Stimulated activated CD4-positive, alpha-beta T cell treated with anti-CD3 and anti-CD28 coated beads, Interleukin-12 subunit alpha, Interleukin-12 subunit beta, amount 100 ng/mL, for 24 hours (primary cell): Measurements from ENCODE around the gene KCNAB2.

Source experiments
- DNase-seq, 2 experiments: peaks; one replicate each; pipeline ENCODE4 v3.0.0-alpha.2; 2020; ENCODE audit warnings: low read depth in 2 of 2

The KCNAB2 gene

DNA sequence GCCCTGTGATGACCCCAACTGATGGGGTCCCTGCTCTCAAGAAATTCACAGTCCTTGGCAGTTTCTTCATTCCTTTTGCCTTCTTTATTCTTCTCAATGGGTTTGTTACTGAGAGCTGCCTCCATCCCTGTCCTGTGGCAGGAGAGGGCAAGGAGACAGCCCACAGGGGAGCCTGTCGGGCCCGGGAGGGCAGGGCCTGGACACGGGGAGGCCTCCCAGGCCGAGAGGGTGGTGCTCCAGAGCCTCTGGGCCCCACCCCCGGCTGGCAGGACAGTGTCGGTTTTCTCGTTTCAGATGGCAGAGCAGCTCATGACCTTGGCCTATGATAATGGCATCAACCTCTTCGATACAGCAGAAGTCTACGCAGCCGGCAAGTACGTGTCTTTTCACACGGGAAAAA lies 36.2 kb downstream of the KCNAB2 start:
- DNase-seq = no peak

DNA sequence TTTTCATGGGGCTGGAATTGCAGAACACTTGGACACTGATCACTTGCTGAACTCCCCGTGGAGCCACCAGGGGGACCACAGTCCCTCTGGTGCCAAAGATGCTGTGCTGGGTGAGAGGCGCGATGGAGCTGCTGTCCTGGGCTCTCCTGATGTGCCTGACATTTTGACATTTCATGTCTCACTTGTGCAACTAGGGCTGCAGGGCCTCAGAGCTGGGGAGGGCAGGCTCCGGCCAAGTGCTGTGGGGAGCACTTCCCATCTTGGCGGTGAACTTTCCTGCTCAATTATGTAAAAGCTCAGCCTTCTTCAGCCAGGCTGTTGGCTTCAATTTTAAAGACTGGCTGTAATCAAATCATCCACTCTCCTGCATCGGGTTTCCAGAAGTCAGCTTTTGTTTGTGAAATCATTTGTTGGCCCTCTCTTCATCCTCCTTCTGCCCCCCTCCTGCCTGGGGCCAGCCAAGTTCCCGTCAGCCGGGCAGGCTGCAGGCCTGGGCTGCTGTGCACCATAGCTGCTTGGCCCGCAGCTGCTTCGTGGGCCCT lies 36.8 kb downstream of the KCNAB2 start:
- DNase-seq = no peak

DNA sequence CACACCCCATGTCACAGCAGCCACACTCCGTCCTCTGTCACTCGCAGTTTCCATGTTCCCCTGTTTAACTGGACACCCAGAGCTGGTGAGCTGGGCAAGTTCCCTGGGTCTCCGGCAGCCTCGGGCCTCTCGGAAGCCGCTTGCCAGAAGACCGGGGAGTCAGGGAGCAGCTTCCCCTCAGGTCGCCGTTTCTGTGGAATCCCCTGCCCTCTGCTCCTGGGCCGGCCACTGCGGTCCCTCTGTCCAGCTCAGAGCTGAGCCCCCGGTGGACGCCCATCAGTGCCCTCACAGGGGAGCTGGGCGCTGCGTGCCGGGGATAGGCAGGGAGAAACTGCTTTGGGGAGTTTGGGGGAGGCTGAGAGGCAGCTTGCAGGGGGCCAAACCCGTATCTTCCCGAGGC lies 37.7 kb downstream of the KCNAB2 start:
- DNase-seq = no peak

DNA sequence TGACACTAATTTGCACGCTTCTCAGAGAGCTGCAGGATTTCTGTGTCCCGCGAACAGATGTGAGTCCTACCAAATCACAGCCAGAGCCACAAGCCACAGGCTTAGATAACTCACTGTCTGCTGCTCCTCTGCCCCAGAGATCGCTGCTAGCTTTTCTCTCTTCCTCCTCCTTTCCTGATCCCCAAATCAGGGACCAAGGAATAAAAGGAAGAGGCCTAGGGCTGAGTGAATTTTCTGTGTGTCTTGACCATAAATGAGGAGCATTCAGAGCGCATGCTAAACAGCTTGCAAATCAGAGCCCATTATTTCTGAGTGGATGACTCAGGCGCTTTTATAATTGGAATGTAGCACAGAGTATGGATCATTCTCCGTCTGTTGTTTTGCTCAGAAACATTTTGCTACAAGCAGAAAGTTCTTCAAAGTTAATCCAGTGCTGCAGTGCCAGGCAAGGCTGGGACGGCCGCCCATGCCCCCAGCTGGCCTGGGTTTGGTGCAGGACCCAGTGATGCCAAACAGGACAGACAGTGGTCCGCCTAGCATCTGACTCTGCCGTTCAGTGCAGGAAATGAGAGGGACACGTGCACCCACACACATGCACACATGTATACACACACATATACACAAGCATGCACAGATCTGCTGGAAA lies 38.2 kb downstream of the KCNAB2 start:
- DNase-seq = no peak

DNA sequence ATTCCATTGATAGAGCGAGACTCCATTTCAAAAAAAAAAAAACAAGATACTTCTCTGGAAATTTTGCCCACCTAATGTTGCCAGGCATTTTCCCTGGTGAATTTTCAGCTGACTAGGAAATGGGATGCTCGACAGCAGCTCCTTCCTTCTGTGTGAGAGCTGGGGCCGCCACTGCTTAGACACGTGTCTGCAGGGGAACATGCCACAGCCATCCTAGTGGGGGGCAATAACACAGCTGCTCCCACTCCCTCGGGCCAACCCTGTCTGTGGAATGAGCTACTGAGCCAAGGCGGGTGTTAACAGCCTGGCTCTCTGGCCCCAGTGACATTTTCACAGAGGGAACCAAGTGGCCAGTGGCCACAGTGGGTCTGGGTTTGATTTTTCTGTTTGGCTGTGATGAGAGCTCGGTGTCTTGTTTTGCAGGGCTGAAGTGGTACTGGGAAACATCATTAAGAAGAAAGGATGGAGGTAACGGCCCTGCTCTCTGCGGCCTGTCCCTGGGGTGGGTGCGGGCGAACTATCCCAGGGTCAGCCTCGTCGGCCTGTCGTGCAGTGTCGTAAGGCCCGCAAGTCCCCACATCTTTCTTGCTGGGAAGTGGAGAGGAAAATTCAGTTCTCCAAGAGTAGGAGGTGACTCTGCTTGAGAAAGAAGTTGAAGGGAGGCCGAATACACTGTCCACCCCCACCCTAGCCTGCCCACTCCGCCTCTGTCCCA lies 39.2 kb downstream of the KCNAB2 start:
- DNase-seq = no peak

DNA sequence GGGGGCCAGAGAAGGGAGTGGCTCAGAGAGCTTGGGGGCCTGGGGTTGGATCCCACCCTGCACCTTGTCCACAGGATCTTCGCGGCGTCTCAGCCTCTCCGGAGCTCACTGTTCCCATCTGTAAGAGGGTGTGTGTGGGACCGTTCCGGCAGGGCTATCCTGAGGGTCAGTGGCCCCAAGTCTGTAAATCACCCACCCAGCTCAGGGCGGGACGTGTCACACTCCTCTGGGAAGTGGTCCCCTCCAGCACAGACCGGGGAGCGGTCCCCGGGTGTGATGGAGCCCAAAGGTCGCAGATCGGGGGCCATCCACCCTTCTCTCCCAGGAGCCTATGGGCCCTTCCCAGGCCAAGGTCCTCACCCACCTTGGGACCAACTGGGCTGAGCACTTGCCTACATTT lies 40.0 kb downstream of the KCNAB2 start:
- no peak for DNase-seq

DNA sequence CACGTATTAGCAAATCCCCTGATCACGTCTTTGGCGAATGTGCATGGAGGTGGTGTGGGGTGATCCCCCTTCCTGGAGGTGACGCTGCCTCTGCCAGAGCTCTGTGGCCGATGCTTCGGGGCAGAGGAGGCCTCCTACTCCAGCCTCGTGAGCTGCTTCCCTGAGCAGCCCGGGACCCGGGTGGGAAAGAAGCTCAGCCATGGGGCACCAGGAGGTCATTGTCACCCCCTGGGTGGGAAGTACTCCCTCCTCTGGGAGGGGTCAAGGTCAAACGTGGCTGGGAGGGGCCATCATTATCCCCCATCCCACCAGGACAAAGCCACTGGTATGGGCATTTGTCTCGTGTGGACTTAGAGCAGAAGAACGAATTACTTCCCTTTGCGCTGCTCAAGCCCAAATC lies 40.7 kb downstream of the KCNAB2 start:
- no peak for DNase-seq

DNA sequence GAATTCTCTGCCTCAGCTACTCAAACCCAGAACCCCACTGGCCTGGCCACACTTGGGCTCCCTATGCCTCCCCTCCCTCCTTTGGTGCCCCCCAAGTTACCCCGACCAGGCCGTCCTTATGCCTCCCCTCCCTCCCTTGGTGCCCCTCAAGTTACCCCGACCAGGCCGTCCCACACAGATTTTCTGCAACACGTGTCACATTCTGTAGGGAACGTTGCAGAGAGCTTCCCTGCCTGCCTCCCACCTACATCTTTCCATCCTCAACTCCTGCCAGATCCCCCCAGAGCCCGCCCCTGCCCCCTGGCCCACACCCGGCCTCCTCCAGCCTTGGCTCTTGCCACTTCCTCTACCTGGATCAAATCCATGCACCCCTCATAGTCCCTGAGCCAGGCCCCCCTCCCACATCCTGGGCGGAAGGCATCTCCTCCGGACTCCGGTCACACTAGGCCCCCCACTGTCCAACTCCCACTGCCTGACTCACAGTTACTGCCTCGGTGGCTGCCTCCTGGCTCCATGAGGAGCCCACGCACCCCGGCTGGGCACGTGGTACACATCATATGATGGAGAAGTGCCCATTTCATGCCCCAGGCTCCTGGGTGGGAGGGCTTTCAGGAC lies 41.2 kb downstream of the KCNAB2 start:
- no peak for DNase-seq

DNA sequence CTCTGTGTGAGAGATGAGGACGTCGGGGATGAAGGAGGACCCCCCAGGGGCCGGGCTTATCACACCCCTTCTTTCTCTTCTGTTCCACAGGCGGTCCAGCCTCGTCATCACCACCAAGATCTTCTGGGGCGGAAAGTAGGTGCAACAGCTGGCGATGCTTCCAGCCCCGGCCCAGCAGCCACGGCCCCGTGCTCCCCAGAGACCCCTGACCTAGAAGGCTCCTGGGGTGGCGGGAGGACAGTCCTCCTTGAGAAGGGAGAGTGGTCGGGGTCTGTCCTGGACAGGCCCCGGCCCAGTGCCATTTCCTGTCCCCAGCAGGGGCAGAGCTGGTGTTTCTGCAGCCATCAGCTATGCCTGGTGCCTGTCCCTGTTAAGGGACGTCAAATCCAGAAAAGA lies 41.7 kb downstream of the KCNAB2 start:
- DNase-seq = no peak

DNA sequence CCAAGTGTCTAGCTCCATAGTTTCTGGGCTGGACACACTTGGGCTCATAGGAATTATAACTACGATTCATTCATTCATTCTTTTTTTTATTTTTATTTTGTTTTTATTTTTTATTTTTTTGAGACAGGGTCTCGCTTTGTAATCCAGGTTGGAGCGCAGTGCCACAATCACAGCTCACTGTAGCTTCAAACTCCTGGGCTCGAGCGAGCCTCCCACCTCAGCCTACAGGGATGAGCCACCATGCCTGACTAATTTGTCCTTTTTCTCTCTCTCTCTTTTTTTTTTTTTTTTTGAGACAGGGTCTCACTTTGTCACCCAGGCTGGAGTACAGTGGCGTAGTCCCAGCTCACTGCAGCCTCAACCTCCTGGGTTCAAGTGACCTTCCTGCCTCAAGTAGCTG lies 42.3 kb downstream of the KCNAB2 start:
- no peak for DNase-seq

DNA sequence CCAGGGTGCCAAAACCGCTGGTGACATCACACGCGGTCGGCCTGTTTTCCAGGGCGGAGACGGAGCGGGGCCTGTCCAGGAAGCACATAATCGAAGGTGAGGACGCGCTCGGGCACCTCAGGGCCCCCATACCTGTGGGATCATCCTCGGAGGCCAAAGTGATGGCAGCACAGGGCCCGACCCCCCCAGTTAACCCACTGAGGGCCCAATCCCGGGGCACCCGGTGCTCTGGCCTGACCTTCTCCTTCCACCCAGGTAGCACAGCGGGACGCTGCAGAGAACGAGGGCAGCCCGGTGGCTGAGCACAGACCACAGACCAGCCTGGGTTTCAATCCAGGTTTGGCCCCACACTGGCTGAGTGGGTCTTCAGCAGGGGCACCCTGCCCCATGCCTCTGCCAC lies 43.3 kb downstream of the KCNAB2 start:
- DNase-seq = no peak

DNA sequence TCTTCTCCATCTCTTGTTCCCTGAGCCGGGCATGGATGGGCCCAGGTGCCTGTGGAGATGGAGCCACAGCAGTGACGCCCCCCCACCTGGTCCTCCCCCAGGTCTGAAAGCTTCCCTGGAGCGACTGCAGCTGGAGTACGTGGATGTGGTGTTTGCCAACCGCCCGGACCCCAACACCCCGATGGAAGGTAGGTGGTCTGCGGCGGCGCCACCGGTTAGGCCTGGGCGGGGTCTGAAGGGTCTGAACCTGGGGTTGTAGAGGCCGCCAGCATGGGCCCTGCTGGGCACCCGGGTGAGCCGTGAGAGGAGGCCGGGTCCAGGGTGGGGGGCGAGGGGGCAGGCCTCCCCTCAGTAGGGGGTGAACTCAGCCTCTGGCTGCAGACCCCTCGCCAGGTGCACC lies 44.6 kb downstream of the KCNAB2 start:
- no peak for DNase-seq

DNA sequence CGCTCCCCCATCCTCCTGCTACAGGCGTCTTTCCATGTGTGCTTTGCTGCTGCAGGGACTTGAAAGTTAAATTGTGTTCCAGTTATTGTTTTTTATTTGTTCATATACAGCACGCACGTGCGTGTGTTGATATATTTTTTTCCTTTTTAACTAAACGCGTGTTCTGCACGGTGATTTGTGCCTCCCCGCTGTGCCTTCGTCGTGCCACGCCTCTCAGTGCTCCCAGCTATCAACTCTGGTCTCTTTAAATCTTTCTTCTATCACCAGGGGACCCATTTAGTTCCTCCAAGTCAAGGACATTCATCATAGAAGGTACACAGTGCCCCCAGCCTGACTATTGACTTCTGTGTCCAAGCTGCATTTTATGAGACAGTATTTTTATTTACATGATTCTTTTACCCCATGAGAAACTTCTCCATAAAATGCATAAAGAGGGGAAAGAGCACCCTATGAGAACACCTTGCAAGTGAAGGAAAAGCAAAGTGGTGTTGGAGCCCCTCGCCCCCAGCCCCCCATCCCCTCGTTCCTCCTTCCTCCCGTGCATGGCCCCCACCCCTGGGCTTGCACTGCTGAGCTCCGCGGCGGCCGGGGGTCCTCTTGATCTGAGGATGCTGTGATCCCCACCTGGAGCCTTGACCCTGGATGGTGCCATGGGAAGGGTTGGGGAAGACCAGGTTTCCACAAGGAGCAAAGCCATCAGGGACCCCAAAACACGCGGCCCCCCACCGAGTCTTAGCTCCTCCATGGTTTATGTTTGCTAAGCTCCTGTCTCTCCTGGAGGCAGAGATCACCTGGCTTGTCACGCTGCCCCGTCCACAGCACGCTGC lies 45.5 kb downstream of the KCNAB2 start:
- no peak for DNase-seq

DNA sequence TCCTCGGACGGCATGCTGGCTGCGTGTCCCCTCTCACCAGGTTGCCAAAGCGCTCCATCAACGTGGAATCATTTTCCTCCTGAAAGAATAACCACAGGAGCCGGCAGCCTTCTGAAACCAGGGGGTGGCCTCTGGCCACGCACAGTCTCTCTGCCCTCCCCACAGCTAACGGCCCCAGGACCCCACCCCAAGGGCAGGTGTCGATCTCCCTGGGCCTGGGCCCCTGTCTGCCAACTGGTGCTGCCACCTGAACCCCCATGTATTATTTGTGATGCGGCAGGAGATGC lies 46.1 kb downstream of the KCNAB2 start:
- DNase-seq = no peak

DNA sequence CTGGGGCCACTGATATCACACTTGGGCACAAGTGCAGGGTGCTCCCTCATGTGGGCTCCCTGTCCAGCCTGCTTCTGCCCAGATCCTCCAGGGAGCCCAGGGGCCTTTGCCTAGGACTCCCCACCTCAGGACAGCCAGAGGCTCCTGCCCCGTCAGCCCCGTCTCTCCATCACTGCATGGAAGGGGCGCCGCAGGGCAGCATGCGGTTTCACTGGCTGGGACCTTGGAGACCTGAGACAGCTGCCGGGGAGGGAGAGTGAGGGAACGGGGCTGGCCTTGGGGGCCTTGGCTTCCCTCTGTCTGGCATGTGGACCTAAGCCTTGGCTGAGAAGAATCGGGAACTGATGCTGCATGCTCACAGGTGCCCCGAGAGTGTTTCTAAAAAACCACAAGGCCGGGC lies 46.5 kb downstream of the KCNAB2 start:
- no peak for DNase-seq

DNA sequence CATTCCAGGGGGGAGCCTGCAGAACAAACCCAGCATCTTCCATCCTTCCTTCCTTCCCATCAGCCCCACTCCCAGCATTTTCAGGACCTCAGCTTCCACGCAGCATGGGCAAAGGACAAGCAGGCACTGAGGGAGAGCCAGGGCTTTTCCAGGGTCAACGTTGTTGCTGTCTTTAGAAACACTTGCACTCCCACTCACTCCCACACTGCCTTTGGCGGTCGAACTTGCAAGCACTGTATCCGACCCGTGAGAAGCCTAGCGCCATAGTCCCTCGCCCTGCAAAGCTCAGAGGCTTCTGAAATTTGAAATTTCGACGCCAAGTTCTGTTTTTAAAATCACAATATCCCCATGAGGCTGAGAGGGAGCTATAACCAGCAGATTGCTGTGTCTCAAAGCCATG lies 47.4 kb downstream of the KCNAB2 start:
- DNase-seq = no peak

DNA sequence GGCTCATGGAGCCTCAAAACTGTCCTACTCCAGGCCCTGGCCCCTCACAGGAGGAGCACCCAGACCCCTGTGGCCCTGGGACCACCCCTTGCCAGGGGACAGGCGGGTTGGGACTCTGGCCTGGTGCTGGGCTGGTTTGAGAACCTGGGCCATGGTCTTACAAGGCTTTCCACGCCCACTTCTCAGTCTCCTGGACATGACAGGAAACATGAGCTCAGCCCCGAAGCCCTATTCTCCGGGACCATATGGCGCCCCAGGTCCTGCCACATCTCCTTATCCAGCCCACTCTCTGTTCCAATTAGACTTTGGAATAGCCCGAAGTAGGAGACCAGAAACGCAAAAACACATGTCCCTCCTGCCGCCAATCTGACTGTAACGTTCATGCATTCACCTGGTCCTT lies 47.9 kb downstream of the KCNAB2 start:
- no peak for DNase-seq

DNA sequence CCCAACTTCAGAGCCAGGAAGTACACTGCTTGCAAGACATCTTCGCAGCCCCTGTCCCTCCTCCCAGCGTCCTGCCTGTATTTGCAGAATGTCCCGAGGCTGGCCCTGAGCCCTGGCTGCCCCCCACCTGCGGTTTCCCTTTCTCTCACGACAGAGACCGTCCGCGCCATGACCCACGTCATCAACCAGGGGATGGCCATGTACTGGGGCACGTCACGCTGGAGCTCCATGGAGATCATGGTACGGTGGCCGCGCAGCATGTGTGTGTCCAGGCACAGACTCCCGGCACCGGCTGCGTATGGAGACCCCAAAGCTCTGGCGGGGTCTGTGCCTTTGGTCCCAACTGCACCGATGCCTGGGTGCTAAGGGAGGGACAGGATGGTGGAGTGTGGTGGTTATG lies 48.6 kb downstream of the KCNAB2 start:
- DNase-seq = no peak

DNA sequence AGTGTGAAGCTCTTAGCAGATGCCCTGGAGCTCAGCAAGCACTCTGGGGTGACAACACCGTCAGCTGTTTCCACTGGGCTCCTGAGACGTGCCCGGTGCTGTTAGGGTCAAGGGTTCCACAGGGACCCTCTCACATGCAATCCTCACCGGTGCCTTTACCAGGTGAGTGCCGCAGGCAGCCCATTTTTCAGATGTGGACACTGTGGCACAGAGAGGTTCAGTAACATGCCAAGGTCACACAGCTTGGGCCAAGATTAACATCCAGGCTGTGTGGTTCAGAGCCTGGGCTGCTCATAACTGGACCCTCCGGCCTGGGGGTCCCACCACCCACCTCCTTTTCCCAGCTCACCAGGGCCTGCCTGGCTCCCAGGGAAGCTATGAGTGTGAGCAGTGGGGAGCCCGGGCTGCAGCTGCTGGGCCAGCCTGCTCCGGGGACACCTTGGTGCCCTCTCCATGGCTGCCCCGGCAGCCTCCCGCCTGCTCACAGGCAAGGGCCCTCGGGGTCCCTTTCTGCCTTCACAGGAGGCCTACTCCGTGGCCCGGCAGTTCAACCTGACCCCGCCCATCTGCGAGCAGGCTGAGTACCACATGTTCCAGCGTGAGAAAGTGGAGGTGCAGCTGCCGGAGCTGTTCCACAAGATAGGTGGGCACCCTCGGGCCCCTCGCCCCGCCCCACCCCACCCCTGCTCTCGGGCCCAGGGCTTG lies 49.3 kb downstream of the KCNAB2 start:
- DNase-seq = no peak

DNA sequence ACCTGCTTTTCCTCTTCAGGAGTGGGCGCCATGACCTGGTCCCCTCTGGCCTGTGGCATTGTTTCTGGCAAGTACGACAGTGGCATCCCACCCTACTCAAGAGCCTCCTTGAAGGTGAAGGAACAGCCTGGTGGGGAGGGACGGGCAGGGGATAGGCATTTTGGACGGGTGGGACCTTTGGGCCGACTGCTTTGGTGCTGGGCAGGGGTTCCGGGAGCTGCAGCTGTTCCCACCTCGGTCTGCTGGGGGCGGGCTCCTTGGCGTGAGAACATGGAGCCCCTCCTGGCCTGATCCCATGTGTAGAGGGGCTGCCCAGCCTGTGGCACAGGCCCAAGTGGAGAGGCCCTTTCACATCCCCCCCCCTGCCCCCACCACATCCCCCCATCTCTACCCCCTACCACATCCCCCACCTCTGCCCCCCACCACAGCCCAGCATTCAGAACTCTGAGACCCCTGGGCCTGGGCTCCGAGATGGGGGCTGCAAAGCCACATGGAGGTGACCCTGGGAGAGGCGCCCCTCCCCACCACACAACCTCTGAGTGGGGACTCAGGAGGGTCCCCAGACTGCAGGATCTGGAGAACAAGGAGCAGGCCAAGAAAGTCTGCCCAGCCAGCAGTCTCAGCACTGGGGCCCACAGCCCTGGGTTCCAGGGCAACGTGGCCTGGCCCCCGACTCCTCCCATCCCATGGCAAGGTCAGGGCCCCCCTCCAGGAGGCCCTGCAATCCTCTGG lies 50.0 kb downstream of the KCNAB2 start:
- no peak for DNase-seq
